PC-9 (cell line): ENCODE results near the gene MSI2.

Experiments
- EZH2 ChIP-seq: fragments of 200-600 bp; sonication (generic); IDR thresholded peaks from 2 replicates; pipeline ENCODE4 v1.8.0; 2017; ENCODE audit warnings: antibody characterized with exemption, low read depth
- TF ChIP-seq, protein P1 (sequence below): fragments of 200-600 bp; sonication (generic); conservative IDR thresholded peaks from 2 replicates; pipeline ENCODE4 v1.6.1; 2017; ENCODE audit warnings: mixed run types, antibody characterized with exemption, mild to moderate bottlenecking, moderate library complexity

DNA sequence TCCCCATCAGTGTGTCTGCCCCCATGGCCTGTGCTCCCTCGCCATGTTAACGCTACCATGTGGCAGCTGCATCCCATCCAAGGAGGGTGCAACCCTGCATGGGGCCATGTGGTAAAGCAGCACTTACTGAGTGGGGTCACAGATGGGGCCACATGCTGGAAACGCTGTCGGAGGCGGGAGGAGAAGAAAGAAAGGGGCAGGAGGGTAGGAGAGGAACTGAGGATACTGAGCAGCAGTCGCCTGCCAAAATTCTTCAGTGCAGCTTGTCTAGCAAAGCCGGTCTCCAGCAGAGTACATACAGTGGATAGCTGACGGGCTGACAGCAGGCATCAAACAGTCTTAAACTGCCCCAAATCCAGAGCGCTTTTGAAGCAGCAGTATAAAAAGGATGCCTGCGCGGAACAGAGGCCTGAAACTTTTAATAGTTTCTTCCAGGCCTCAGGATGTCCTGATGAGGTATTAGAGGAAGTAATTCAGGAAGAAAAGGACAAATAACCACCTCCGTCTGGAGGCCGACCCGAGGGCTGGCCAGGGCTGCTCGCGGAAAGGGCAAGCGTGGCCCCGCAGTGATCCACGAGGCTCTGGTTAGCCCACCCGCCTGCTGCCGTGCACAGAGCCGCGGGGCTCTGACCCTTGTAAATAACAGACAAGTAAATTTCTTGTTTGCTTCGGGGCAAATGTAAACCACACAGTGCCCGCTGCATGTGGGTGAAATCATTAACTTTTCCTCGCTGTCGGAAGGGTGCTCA lies 339.8 kb downstream of the MSI2 start:
- TF ChIP-seq, protein P1, sequence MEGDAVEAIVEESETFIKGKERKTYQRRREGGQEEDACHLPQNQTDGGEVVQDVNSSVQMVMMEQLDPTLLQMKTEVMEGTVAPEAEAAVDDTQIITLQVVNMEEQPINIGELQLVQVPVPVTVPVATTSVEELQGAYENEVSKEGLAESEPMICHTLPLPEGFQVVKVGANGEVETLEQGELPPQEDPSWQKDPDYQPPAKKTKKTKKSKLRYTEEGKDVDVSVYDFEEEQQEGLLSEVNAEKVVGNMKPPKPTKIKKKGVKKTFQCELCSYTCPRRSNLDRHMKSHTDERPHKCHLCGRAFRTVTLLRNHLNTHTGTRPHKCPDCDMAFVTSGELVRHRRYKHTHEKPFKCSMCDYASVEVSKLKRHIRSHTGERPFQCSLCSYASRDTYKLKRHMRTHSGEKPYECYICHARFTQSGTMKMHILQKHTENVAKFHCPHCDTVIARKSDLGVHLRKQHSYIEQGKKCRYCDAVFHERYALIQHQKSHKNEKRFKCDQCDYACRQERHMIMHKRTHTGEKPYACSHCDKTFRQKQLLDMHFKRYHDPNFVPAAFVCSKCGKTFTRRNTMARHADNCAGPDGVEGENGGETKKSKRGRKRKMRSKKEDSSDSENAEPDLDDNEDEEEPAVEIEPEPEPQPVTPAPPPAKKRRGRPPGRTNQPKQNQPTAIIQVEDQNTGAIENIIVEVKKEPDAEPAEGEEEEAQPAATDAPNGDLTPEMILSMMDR: no peak
- TF ChIP-seq EZH2: no peak
